ENCODE results near the gene ERCC4.
A peak's percentile ranks its signal among the peaks of the same experiment; 100 is the strongest.
"Not testable (repeated sequence)": the region's sequence is repeated elsewhere in the genome, so short reads cannot be mapped to it uniquely, and the experiment has no call there.

Gene ERCC4

DNA sequence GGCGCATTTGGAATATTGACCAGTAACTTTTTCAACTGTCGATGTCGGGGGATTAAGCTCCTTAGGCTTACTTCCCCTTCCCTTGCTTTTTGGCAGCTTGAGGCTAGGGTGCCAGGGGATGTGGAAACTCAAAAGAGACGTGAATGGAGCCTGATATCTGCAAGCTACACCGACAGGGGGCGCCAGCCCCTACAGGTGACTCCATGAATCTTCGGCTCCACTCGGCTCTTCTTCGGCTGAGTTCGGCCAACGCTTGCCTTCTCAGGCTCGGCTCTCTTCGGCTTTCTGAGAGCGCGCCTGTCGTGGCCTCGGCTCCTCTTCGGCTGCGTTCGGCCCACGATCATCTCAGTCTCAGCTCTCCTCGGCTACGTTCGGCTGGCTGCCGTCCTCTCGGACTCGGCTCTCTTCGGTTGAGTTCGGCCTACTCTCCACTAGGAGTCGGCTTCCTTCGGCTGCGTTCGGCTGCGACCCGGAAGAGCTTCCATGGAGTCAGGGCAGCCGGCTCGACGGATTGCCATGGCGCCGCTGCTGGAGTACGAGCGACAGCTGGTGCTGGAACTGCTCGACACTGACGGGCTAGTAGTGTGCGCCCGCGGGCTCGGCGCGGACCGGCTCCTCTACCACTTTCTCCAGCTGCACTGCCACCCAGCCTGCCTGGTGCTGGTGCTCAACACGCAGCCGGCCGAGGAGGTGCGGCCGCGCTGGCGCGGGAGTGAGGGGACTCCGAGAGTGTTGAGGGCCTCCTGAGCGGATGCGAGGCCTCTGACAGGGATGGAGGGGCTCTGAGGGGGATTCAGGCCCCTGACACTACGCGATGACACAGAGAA lies at the start of gene ERCC4:
Gene ERCC4, plus strand, starts transcription at position 472 of the 827 bp plus-strand sequence. Its CDS starts 12 bp downstream, at position 484.
- peak; percentile 98 for DNase-seq (ENCODE audit: low spot score)

DNA sequence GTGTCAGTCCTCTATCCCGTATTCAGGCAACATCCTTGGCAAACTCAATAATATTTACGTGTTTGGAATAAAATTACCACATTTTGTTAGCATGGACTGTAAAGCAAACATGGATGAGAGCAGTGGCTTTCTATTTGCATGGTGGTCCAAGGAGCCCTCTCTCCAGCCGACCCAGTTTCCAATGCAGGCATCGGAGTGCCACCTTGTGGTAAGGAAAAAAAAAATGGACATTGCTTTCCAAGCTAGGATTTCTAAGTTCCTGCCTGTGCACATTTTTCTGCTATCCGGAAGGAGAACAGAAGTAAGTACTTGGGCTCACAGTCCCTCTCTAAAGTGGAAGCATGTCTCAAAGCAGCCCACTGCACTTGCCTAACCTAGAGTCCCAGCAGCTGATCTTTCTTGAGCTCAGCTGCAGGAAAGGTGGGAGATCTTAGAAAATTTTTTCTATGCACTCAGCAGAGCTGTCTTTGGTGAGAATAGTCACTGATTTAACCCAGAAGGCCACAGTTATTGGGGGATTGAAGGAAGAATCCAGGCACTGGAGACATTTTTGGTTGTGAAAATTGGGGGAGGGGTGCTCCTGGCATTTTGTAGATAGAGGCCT lies 46.0 kb upstream of the ERCC4 start:
- DNase-seq (ENCODE audit: low spot score) = peak; percentile 27

DNA sequence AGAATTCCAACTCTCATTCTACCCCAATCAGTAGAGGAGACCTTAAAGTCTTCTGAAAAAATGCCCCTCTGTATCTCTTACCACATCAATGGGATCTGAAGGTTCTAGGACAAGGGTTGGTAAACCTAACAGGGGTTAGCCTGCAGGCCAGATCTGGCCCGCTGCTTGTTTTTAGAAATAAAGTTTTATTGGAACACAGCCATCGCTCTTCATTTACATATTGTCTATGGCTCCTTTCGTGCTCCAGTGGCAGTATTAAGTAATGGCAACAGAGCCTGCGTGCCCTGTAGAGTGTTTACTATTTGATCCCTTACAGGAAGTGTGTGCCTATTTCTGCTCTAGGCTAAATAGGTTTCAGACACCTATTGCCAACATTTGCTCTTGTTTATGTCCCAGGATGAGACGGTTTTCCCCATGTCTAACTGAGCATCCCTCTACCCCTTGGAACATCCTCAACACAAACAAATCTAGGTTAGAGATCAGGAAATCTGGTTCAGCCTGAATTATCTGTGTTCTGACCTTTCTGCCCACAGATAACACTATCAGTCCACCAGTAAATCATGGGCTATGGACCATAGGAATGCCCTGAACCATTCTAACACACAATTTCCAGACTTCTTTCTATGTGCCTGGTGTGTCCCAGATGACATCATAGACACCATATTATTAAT lies 44.2 kb upstream of the ERCC4 start:
- DNase-seq (ENCODE audit: low spot score) = no peak

DNA sequence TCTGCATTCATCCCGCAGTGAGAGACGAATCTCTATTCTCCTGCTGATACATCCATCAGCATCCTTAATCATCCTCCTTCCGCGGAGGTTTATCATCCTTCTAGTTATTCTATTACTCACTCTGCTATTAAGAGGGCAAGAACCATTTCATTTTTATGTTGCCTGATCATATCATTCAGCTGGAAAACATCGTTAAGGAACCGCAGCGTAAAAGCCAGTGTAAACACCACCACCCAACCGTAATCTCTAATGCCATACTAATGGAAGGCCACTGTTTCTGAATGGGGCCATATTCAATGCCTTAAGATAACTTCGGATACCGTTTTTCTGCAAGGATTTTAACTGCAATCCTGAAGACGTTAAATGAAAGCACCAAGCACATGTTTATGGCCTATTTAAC lies 36.7 kb upstream of the ERCC4 start:
- no peak for DNase-seq (ENCODE audit: low spot score)

DNA sequence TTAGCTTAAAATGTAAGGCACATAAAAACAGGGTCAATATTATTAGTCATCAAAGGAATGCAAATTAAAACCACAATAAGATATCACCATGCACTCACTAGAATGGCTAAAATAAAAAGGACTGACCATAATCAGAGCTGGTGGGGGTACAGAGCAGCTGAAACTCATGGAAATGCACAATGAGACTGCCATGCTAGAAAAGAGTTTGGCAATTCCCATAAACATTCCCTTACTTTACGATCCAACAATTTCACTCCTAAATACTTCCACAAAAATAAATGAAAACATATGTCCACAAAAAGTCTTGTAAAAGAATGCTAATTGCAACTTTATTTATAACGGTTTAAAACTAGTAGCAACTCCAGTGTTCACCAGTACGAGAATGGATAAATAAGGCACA lies 36.1 kb upstream of the ERCC4 start:
- no peak for DNase-seq (ENCODE audit: low spot score)

DNA sequence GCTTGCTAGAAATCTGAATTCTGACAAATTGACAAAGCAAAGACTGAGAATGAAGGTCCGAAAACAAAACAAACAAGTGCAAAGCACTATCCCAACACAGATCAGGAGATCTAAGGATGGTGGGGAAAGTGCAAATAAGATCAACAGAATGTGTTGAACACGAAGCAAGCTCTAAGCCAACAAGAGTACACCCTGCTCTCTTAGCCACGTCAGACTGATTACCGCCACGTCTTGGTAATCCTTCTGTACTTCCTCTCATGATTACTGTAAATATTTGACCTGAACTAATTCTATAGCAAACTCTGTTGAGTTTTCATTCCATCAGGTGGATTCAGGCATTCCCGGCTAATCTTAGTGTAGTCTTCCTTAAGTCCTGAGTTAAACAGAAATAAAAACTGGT lies 34.3 kb upstream of the ERCC4 start:
- no peak for DNase-seq (ENCODE audit: low spot score)

DNA sequence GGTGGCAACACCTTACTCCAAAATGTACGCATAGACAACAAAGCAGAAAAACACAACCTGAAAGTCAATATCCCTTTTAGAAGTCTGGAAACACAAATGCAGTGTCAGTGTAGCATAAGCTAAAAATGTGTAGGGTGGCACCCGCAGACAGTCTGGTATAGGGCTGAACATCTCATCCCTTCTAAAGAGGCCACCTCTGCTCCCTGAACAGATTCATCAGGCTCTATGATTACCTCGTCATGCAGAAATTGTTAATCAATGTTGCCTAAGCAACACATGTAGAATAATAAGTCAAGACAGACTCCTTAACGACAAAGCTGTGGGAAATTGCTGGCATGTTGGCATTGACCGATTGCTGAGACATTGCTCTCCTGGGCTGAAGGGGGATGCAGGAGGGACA lies 33.3 kb upstream of the ERCC4 start:
- DNase-seq (ENCODE audit: low spot score) = no peak

DNA sequence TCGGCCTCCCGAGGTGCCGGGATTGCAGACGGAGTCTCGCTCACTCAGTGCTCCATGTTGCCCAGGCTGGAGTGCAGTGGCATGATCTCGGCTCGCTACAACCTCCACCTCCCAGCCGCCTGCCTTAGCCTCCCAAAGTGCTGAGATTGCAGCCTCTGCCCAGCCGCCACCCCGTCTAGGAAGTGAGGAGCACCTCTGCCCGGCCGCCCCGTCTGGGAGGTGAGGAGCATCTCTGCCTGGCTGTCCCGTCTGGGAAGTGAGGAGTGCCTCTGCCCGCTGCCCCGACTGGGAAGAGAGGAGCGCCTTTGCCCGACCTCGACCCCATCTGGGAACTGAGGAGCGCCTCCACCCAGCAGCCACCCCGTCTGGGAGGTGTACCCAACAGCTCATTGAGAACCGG lies 30.6 kb upstream of the ERCC4 start:
- not testable (repeated sequence) for DNase-seq (ENCODE audit: low spot score)

DNA sequence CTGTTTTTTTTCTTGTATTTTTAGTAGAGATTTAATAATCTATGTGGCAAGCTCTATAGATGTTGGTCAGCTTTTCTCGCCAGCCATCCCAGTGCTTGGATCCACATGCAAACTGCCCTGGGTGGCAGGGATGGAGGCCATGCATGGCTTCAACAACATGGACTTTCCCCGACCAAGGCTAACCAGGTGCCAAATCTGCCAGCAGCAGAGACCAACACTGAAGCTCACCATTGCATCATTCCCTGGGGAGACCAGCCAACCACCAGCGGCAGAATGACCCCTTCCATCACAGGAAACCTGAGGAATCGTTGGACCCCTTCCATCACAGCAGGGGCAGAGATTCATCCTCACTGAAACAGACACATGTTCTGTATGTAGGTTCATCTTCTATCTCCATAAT lies 27.7 kb upstream of the ERCC4 start:
- no peak for DNase-seq (ENCODE audit: low spot score)

DNA sequence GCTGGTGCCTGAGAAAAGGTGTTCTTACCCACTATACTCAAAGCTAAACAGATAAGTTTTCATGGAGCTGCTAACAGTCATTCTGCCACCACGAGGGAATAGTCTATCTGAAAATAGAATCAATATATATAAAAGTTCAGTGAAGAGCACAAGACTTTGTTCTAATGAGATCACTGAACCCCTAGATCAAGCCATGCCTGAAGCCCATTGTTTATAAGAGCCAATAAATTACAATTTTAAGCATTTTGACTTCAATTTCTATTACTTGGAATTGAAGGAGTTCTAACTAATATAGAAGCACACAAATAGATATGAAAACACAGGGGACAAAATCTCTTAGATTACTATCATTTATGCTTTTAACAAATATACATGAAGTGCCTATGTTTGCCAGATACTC lies 24.4 kb upstream of the ERCC4 start:
- DNase-seq (ENCODE audit: low spot score) = no peak

DNA sequence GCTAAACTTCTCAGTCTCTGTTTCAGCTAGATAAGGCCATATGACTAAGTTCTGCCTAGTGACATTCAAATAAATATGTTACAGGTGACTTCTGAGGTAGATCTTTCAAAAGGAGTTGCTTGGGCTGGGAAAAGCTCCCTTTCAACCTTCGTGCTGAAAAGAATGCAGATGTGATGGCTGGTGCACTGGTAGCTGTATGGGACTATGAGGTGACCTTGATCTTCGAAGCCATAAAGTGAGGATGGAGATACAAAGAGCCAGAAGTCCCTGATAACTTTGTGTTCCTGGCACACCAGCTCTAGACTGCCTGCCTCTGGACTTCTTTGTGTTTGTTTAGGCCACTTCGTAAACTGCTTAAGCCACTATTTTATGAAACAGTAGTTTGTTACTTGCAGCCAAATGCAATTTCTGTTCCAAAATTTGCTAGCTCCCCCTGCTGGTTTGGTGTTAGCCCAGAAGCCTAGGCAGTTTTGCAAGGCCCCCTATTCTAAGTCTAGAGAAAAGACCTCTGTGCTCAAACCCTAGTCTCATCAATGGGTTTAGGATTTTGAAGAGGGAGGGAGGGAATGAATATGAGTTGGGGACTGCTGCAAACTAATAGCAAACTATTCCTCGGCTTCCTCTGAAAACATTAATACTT lies 23.3 kb upstream of the ERCC4 start:
- no peak for DNase-seq (ENCODE audit: low spot score)

DNA sequence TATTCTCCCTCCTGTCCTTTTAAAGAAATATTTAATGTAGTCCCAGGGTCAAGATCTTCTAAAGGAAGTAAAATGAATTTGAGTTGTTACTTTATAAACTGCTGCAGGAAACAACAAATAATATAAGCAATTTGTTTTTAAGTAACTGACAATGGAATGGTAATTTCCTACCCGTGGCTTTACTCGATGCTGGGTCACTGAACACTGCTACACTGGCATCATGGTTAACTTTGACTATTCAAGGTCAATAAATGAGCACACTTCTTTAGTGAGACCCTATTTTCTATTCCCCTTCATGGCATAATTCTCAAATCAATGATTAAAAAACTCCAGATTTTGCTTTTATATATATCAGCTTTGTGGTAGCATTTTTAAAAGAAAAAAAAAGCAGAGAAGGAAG lies 22.1 kb upstream of the ERCC4 start:
- DNase-seq (ENCODE audit: low spot score) = no peak

DNA sequence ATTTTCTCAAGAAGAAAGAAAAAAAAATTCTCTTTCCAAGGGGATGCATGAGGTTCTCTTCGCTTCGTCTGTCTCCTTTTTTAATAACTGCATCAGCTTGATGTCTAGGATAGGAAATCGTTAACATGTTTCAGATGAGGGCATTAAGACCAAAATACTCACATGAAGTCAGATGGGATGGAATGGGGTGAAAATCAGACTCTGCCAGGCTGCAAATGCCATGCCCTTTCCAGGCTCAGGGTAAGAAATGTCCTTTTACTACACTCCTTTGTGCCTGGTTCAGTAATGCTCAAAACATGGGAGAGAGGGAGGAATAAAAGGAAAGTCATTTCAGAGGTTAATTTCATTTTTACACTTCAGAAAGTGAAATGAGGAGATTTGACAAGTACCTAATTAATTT lies 21.7 kb upstream of the ERCC4 start:
- DNase-seq (ENCODE audit: low spot score) = no peak

DNA sequence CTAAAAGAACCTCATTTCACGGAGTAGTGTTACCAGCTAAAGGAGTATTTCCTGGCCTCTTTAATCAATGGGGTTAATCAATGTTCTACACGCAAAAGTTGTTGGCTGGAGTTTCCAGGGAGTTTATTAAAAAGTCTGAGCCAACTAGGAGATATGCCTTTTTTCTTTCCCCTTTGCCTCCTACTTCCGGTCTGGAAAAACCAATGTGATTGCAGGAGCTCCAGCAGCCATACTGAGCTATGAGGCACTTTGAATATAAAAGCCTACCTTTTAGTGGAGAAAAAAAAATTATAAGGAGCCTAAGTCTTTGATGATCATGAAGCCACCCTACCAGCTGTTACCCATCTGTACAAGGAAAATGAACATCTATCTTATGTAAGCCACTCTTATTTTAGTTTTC lies 17.9 kb upstream of the ERCC4 start:
- no peak for DNase-seq (ENCODE audit: low spot score)

DNA sequence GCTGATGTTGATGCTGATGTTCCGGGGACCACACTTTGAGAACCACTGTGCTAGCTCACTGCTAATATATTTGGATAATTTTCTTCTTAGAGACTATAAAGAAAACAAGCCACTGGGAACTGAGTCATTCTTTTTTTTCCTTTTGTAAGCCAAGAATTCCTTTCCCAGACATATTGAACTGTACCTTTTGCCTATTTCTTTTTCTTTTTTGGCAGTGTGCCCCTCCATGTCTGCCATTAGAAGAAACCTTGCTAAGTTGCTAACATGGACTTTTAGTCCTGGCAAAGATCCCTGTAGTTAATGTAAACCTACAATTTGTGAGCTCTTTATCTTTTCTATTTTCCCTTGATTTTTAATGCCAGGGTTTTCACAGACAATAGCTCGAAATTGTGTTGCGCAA lies 17.3 kb upstream of the ERCC4 start:
- no peak for DNase-seq (ENCODE audit: low spot score)

DNA sequence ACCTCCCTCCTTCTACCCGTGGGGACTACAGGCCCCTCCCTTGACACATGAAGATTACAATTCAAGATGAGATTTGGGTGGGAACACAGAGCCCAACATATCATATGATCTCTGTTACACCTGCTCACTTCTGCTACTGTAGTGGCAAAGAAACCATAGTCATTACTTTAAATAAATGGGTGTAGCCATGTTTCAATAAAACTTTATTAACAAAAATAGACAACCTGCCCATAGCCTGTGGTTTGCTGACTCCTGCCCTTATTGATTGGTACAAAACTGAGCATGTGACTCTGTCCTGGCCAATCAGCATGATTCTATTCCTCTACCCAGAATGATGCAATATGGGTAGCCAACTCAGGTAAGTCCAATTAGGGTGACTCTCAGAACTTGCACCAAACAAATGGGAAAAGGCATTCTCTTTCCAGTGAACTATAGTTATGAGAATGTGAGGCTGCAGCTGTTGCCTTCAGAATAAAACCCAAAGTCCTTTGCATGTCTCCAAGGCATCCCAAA lies 15.7 kb upstream of the ERCC4 start:
- DNase-seq (ENCODE audit: low spot score) = no peak

DNA sequence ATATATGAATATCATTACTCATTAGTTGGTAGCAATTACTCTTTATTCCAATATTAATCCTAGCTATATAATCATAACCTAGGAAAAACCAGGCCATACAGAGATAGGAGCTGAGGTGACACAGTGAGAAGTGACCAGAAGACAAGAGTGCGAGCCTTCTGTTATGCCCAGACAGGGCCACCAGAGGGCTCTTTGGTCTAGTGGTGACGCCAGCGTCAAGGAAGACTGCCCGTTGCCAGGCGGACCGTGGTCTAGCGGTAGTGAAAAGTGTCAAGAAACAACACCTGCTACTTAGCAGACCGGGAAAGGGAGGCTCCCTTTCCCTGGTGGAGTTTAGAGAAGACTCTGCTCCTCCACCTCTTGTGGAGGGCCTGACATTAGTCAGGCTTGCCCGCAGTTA lies 15.1 kb upstream of the ERCC4 start:
- DNase-seq (ENCODE audit: low spot score) = not testable (repeated sequence)

DNA sequence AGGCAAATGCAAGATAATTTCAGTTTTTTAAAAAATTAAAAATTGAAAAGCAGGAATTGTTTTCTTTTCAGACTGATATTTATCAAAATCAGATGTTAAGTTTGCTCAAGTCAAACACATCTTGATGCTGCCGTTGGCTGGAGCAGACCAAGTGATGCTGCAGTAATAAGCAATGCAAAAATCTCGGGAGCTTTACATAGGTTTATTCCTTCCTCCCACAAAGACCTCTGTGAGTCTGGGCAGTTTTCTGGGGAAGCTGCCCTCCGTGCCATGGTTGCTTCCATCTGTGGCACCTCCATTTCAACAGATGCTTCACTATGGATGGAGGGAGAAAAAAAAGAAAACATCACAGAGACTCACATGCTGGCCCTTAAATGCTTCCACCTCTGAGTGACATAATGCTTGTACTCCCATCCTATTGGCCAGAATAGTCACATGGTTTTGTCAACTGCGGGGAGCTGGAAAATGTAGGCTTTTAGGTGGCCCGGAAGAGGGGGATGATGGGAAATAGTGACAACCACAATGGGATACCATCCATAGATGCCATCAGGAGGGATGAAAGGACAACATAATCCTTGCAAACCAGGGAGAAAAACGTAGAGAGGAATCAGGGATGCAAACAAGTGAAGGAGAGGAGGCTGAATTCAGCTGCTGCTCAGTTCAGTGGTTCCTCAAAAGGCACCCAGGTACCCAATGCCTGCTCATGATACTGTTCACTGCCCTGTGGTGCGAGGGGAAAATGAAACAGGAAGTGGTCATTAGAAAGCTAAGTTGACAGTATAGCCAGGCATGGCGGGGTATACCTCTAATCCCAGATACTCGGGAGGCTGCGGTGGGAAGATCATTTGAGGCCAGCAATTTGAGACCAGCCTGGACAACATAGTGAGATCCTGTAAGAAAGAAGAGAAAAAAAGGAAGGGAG lies 13.5 kb upstream of the ERCC4 start:
- no peak for DNase-seq (ENCODE audit: low spot score)

DNA sequence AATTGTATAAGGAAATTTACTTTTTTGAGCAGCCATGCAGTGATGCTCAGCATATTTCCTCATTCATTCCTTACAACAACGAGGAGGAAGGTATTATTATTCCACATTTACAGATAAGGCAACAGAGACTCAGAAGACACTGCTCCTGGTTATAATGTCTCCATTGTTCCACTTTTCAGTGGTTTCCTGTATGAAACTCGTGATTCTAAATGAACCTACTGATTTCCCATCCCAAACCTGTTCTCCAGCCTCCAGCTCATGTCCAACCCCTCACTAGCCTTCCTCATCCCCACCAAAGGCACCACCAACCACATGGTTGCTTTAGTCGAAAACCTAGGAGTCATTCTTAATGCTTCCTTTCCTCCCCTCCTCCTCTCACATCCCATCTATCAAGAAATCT lies 12.5 kb upstream of the ERCC4 start:
- DNase-seq (ENCODE audit: low spot score) = no peak

DNA sequence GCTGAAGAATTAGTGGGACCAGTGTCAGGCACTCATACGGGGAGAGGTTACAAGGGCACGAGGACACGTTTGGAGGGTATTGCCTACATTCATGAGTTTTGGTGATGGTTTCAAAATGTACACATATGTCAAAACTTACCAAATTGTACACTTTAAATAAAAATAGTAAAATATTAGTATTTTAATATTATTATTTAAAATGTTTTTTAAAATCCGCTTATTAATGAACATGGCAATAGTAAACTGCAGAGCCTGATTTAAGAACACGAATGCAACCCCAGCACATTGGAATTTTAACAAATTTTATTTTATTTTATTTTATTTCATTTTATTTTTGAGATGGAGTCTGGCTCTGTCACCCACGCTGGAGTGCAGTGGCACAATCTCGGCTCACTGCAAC lies 10.9 kb upstream of the ERCC4 start:
- no peak for DNase-seq (ENCODE audit: low spot score)

DNA sequence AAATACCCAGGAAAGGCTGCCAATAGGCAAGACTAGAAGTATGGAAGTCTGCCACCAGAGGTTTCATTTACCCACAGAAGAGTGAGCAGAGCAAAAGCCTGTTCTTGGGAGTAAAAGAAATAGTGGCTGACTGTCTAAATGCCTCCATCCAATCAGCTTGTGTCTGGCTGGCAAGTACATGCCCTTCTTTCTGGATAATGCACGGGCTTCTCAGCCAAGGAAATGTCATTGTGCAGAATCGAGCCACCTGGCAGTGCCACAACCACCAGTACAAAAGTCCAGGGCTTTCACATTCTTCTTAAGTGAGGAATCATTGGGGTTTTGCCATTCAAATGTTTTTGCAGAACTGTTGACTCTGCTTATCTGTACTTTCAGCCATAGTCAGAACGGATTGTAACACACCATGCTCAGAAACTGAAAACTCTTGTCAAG lies 10.1 kb upstream of the ERCC4 start:
- peak; percentile 57 for DNase-seq (ENCODE audit: low spot score)
